SK-N-SH treated with all-trans-retinoic acid at 6 μM for 48 hours (cell line): ENCODE data around the gene DOCK2.

Source experiments
- ATAC-seq: fragments of 200-7000 bp; cut with Tn5 transposase; 3 replicates; pipeline ENCODE4 v1.9.1; 2020; ENCODE audit warnings: mild to moderate bottlenecking, moderate library complexity
- ARNTL ChIP-seq: fragments of 450-650 bp; formaldehyde crosslinking; IDR thresholded peaks from 2 replicates; pipeline ENCODE4 v1.5.0; 2020; ENCODE audit warnings: low read depth, mild to moderate bottlenecking, moderate library complexity, borderline replicate concordance
- BACH2 ChIP-seq: fragments of 250-450 bp; sonication (Bioruptor Pico); IDR thresholded peaks from 2 replicates; pipeline ENCODE4 v1.9.0; 2021; ENCODE audit warnings: mild to moderate bottlenecking, borderline replicate concordance
- CSDC2 ChIP-seq: fragments of 250-450 bp; sonication (Bioruptor Pico); IDR thresholded peaks from 2 replicates; pipeline ENCODE4 v1.5.0; 2020; ENCODE audit warnings: mild to moderate bottlenecking, moderate library complexity
- CSRNP3 ChIP-seq: fragments of 250-450 bp; sonication (Bioruptor Pico); IDR thresholded peaks from 2 replicates; pipeline ENCODE4 v1.5.1; 2021; ENCODE audit warnings: mild to moderate bottlenecking, moderate library complexity
- ESRRG ChIP-seq: fragments of 250-450 bp; sonication (Bioruptor Pico); IDR thresholded peaks from 2 replicates; pipeline ENCODE4 v1.6.1; 2021; ENCODE audit warnings: mild to moderate bottlenecking
- GLIS3 ChIP-seq: fragments of 250-450 bp; sonication (Bioruptor Pico); IDR thresholded peaks from 2 replicates; pipeline ENCODE4 v1.5.0; 2020; ENCODE audit warnings: mild to moderate bottlenecking, moderate library complexity
- ISL1 ChIP-seq: fragments of 250-450 bp; sonication (Bioruptor Pico); IDR thresholded peaks from 2 replicates; pipeline ENCODE4 v2.1.2; 2022; ENCODE audit warnings: mild to moderate bottlenecking, moderate library complexity
- OSR1 ChIP-seq: fragments of 250-450 bp; sonication (Bioruptor Pico); IDR thresholded peaks from 2 replicates; pipeline ENCODE4 v1.8.0; 2022; ENCODE audit warnings: moderate library complexity, mild to moderate bottlenecking, inconsistent platforms
- PPARA ChIP-seq: fragments of 250-450 bp; sonication (Bioruptor Pico); IDR thresholded peaks from 2 replicates; pipeline ENCODE4 v1.5.0; 2020; ENCODE audit warnings: mild to moderate bottlenecking, borderline replicate concordance
- RARB ChIP-seq: fragments of 250-450 bp; sonication (Bioruptor Pico); IDR thresholded peaks from 2 replicates; pipeline ENCODE4 v1.8.0; 2021; ENCODE audit warnings: mild to moderate bottlenecking, moderate library complexity
- SNAI2 ChIP-seq: fragments of 250-450 bp; sonication (Bioruptor Pico); IDR thresholded peaks from 2 replicates; pipeline ENCODE4 v1.5.0; 2020; ENCODE audit warnings: mild to moderate bottlenecking, moderate library complexity
- TCF4 ChIP-seq: fragments of 250-450 bp; sonication (Bioruptor Pico); IDR thresholded peaks from 2 replicates; pipeline ENCODE4 v1.8.0; 2021; ENCODE audit warnings: mild to moderate bottlenecking, moderate library complexity, borderline replicate concordance
- TSHZ2 ChIP-seq: fragments of 250-450 bp; sonication (Bioruptor Pico); IDR thresholded peaks from 2 replicates; pipeline ENCODE4 v1.5.0; 2020; ENCODE audit warnings: mild to moderate bottlenecking, moderate library complexity
- ZC3H10 ChIP-seq: fragments of 250-450 bp; sonication (Bioruptor Pico); IDR thresholded peaks from 2 replicates; pipeline ENCODE4 v1.5.1; 2021; ENCODE audit warnings: mild to moderate bottlenecking, moderate library complexity
- ZFP3 ChIP-seq: fragments of 250-450 bp; sonication (Bioruptor Pico); IDR thresholded peaks from 2 replicates; pipeline ENCODE4 v1.5.0; 2020; ENCODE audit warnings: mild to moderate bottlenecking, moderate library complexity
- ZFP30 ChIP-seq: fragments of 450-650 bp; formaldehyde crosslinking; IDR thresholded peaks from 2 replicates; pipeline ENCODE4 v1.5.0; 2022; ENCODE audit warnings: mild to moderate bottlenecking, moderate library complexity
- ZNF565 ChIP-seq: fragments of 450-650 bp; formaldehyde crosslinking; conservative IDR thresholded peaks from 2 replicates; pipeline ENCODE4 v1.5.0; 2020; ENCODE audit warnings: low read depth, mild to moderate bottlenecking, moderate library complexity
- ZNF70 ChIP-seq: fragments of 450-650 bp; formaldehyde crosslinking; IDR thresholded peaks from 2 replicates; pipeline ENCODE4 v1.5.0; 2020; ENCODE audit warnings: mild to moderate bottlenecking, moderate library complexity
- ZNF8 ChIP-seq: fragments of 450-650 bp; formaldehyde crosslinking; IDR thresholded peaks from 2 replicates; pipeline ENCODE4 v1.5.0; 2020; ENCODE audit warnings: mild to moderate bottlenecking, moderate library complexity
- TF ChIP-seq, protein P1 (sequence below): fragments of 250-450 bp; sonication (Bioruptor Pico); IDR thresholded peaks from 2 replicates; pipeline ENCODE4 v1.8.0; 2021; ENCODE audit warnings: low read depth, mild to moderate bottlenecking, moderate library complexity, borderline replicate concordance
- TF ChIP-seq, protein P2 (sequence below): fragments of 250-450 bp; sonication (Bioruptor Pico); IDR thresholded peaks from 2 replicates; pipeline ENCODE4 v1.5.1; 2020; ENCODE audit warnings: low read depth, mild to moderate bottlenecking, moderate library complexity

Gene DOCK2

GRCh38 chr5:169886033-169886432 is 249.0 kb downstream of the DOCK2 start:
- TF ChIP-seq PPARA (no peak), SNAI2 (CRISPR knock-in tag) (no peak), TCF4 (CRISPR knock-in tag) (no peak), ZNF8 (no peak), ARNTL (CRISPR knock-in tag) (no peak), CSDC2 (CRISPR knock-in tag) (no peak), ISL1 (CRISPR knock-in tag) (no peak), ZFP3 (no peak)
- no peak for ATAC-seq

DNA sequence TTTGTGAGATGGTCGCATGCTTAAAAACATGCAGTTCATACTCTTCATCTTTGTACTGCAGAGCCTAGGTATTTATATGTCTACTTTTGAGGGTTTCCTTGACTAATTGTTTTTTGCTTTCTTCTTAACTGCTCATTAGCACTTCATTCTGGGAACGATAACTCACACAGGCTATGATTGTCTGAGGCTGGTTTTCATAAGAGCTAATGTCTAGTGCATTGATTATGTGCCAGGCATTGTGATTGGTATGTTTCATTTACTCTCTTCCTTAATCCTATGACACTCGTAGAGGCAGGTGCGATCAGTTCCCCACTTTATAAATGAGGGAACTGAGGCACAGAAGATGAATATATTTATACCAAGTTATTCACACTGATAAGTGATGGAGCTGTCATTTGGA is 249.6 kb downstream of the DOCK2 start:
- TF ChIP-seq ARNTL (CRISPR knock-in tag), result no peak
- no peak for TF ChIP-seq ESRRG
- TF ChIP-seq CSDC2 (CRISPR knock-in tag), result no peak
- TF ChIP-seq BACH2 (CRISPR knock-in tag), result no peak

GRCh38 chr5:169889572-169889971 is 252.5 kb downstream of the DOCK2 start:
- TF ChIP-seq ARNTL (CRISPR knock-in tag) (no peak), RARB (no peak), CSDC2 (CRISPR knock-in tag) (no peak)
- TF ChIP-seq, all 23 proteins: peak for 0
- ATAC-seq, result no peak

More for the DNA sequence above, 249.6 kb downstream of the DOCK2 start:
- no peak for ATAC-seq

DNA sequence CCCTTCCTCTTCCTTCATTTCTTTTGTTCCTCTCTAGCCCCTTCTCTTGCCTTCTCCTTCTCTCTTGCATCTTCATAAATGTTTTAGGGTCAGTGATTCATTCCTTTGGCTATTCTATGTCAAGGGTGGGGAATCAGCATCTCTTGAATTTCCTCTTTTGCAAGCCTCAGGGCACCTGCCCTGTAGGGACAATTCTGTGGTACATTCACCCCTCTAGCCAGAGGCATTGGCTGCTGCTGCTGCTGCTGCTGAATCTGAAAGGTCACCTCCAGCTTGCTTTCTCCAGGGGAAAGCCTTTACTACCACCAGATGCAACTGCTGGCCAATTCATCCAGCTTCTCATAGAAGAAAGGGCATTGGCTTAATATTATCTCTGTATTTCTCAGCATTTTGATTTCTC is 255.9 kb downstream of the DOCK2 start:
- ATAC-seq, result no peak
- TF ChIP-seq ZNF8, result no peak
- no peak for TF ChIP-seq ISL1 (CRISPR knock-in tag)
- no peak for TF ChIP-seq TCF4 (CRISPR knock-in tag)
- no peak for TF ChIP-seq RARB
- TF ChIP-seq, protein P1, sequence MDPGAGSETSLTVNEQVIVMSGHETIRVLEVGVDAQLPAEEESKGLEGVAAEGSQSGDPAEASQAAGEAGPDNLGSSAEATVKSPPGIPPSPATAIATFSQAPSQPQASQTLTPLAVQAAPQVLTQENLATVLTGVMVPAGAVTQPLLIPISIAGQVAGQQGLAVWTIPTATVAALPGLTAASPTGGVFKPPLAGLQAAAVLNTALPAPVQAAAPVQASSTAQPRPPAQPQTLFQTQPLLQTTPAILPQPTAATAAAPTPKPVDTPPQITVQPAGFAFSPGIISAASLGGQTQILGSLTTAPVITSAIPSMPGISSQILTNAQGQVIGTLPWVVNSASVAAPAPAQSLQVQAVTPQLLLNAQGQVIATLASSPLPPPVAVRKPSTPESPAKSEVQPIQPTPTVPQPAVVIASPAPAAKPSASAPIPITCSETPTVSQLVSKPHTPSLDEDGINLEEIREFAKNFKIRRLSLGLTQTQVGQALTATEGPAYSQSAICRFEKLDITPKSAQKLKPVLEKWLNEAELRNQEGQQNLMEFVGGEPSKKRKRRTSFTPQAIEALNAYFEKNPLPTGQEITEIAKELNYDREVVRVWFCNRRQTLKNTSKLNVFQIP, result no peak
- TF ChIP-seq CSDC2 (CRISPR knock-in tag), result no peak
- TF ChIP-seq BACH2 (CRISPR knock-in tag), result no peak
- no peak for TF ChIP-seq ZNF565 (CRISPR knock-in tag)
- no peak for TF ChIP-seq GLIS3 (CRISPR knock-in tag)
- no peak for TF ChIP-seq ZFP3
- TF ChIP-seq ZC3H10 (CRISPR knock-in tag), result no peak
- no peak for TF ChIP-seq ESRRG
- no peak for TF ChIP-seq CSRNP3 (CRISPR knock-in tag)
- TF ChIP-seq, protein P2, sequence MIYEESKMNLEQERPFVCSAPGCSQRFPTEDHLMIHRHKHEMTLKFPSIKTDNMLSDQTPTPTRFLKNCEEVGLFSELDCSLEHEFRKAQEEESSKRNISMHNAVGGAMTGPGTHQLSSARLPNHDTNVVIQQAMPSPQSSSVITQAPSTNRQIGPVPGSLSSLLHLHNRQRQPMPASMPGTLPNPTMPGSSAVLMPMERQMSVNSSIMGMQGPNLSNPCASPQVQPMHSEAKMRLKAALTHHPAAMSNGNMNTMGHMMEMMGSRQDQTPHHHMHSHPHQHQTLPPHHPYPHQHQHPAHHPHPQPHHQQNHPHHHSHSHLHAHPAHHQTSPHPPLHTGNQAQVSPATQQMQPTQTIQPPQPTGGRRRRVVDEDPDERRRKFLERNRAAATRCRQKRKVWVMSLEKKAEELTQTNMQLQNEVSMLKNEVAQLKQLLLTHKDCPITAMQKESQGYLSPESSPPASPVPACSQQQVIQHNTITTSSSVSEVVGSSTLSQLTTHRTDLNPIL (CRISPR knock-in tag), result no peak
- TF ChIP-seq ZFP30 (CRISPR knock-in tag), result no peak
- TF ChIP-seq ARNTL (CRISPR knock-in tag), result no peak
- no peak for TF ChIP-seq OSR1 (CRISPR knock-in tag)
- no peak for TF ChIP-seq PPARA
- no peak for TF ChIP-seq ZNF70 (CRISPR knock-in tag)

DNA sequence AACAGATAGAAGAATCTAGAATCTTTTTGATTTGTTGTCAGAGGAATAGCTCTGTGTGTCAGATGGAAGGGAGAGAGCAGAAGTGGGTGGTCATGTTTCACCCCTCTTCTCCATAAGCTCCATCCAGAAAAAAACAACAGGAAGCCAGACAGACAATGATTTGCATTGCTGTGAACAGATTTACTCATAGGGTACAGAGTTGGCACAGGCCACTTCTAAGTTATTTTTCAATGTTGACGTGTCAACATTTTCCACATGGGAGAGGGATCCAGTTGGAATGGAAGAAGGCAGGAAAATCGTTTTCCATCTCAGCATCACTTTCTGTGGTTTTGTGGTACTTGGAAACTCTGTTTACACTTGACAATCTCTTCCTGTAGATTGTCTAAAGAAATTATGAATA is 256.5 kb downstream of the DOCK2 start:
- peak; percentile 57 for ATAC-seq
- TF ChIP-seq ISL1 (CRISPR knock-in tag) (no peak), CSRNP3 (CRISPR knock-in tag) (no peak), ARNTL (CRISPR knock-in tag) (no peak), TSHZ2 (CRISPR knock-in tag) (no peak), ZNF565 (CRISPR knock-in tag) (no peak), ZNF8 (no peak)
